ENCODE measurements around the gene CEACAM21. TPM values are rescaled to one million over a fixed set of nuclear protein-coding genes. Genes with fewer than 3 reads are reported as not detected.

The CEACAM21 gene
- total RNA-seq, 2 experiments from 2014 or later = 22.1 to 27.6 TPM

- Mint-ChIP-seq H3K36me3 (ENCODE audit: low read depth) (peaks cover 27% of the 10 kb centered on the region), H3K27me3 (no peaks in the 10 kb centered on the region), H3K4me1 (peaks cover 69% of the 10 kb centered on the region), H3K9me3 (ENCODE audit: low read depth) (no peaks in the 10 kb centered on the region), H3K27ac (peak overlapping the region; percentile 91), H3K4me3 (peak overlapping the region; percentile 49)
- ChIA-PET CTCF (interaction anchor here (0.5 to 17.8 kb wide), 6 partner anchors 9 to 1019 kb away, joined by 3 to 450 read pairs (median 4); no protein-coding TSS in a partner anchor), POLR2A (interaction anchor here (0.6 kb wide), 1 partner anchor 1875 kb away, joined by 3 read pairs; no protein-coding TSS in a partner anchor)
- intact Hi-C loops (cut with DNase I, micrococcal nuclease) = loop anchor here in 1 of 2 experiments (2.0 to 10.0 kb wide), 4 partner anchors 195 to 931 kb away; partner anchors contain the start of genes HNRNPUL1 and TGFB1
- ATAC-seq (no peak), DNase-seq (no peak)
These were observed 27.9 kb upstream of the CEACAM21 start for GRCh38 chr19:41548047-41548446.

- Mint-ChIP-seq H3K36me3 (ENCODE audit: low read depth) (peaks cover 37% of the 10 kb centered on the region), H3K27me3 (no peaks in the 10 kb centered on the region), H3K4me1 (peaks cover 69% of the 10 kb centered on the region), H3K9me3 (ENCODE audit: low read depth) (peaks cover 6% of the 10 kb centered on the region), H3K4me3 (peak overlapping the region; percentile 90), H3K27ac (peak overlapping the region; percentile 99)
- POLR2A ChIA-PET = interaction anchor here (0.6 to 1.5 kb wide), 9 partner anchors 13 to 311 kb away, joined by 3 to 11 read pairs (median 3); partner anchors contain the start of genes CEACAM21 and RPS19
- ATAC-seq (peak; percentile 76), DNase-seq (peak; percentile 89)
- CTCF ChIA-PET = interaction anchor here (0.7 to 17.8 kb wide), 6 partner anchors 10 to 1724 kb away, joined by 3 to 450 read pairs (median 5); no protein-coding TSS in a partner anchor
- intact Hi-C loops (cut with DNase I, micrococcal nuclease) = loop anchor here in 1 of 2 experiments (1.0 to 10.0 kb wide), 5 partner anchors 18 to 932 kb away; partner anchors contain the start of genes HNRNPUL1 and TGFB1
These were observed 26.8 kb upstream of the CEACAM21 start for GRCh38 chr19:41548954-41549688.

GRCh38 chr19:41549884-41550283 is 26.1 kb upstream of the CEACAM21 start:
- intact Hi-C loops (cut with DNase I, micrococcal nuclease) = loop anchor here (1.0 to 10.0 kb wide), 6 partner anchors 19 to 933 kb away; partner anchors contain the start of genes HNRNPUL1 (in 2 of the 2) and TGFB1 (in 2 of the 2)
- peak overlapping the region; percentile 90 for H3K4me3 Mint-ChIP-seq

GRCh38 chr19:41551212-41551610 is 24.8 kb upstream of the CEACAM21 start:
- POLR2A ChIA-PET = interaction anchor here (0.8 to 1.4 kb wide), 3 partner anchors 20 to 200 kb away, joined by 3 read pairs; no protein-coding TSS in a partner anchor

More at GRCh38 chr19:41549884-41550283, 26.1 kb upstream of the CEACAM21 start:
- Mint-ChIP-seq H3K9me3 (ENCODE audit: low read depth) (peaks cover 8% of the 10 kb centered on the region), H3K27me3 (no peaks in the 10 kb centered on the region), H3K27ac (peak overlapping the region; percentile 99), H3K36me3 (ENCODE audit: low read depth) (peaks cover 43% of the 10 kb centered on the region), H3K4me1 (peaks cover 68% of the 10 kb centered on the region)
- ATAC-seq (no peak), DNase-seq (no peak)
- POLR2A ChIA-PET = interaction anchor here (0.6 to 1.5 kb wide), 5 partner anchors 13 to 193 kb away, joined by 3 to 11 read pairs (median 5); partner anchors contain the start of gene CEACAM21
- CTCF ChIA-PET = interaction anchor here (0.9 to 17.8 kb wide), 4 partner anchors 13 to 287 kb away, joined by 3 to 450 read pairs (median 5); no protein-coding TSS in a partner anchor

GRCh38 chr19:41551711-41552110 is 24.3 kb upstream of the CEACAM21 start:
- POLR2A ChIA-PET = interaction anchor here (0.8 to 1.4 kb wide), 3 partner anchors 20 to 200 kb away, joined by 3 read pairs; no protein-coding TSS in a partner anchor
- Mint-ChIP-seq H3K4me1 (peaks cover 67% of the 10 kb centered on the region), H3K27me3 (no peaks in the 10 kb centered on the region), H3K9me3 (ENCODE audit: low read depth) (peaks cover 8% of the 10 kb centered on the region), H3K4me3 (peak overlapping the region; percentile 90), H3K36me3 (ENCODE audit: low read depth) (peaks cover 60% of the 10 kb centered on the region), H3K27ac (peak overlapping the region; percentile 99)
- intact Hi-C loops (cut with DNase I, micrococcal nuclease) = loop anchor here in 1 of 2 experiments (5.0 kb wide), 2 partner anchors 199 to 289 kb away; partner anchors contain the start of genes HNRNPUL1 and TGFB1
- no peak for DNase-seq
- no peak for ATAC-seq
- CTCF ChIA-PET = interaction anchor here (0.7 to 23.1 kb wide), 5 partner anchors 10 to 46 kb away, joined by 3 to 450 read pairs (median 5); no protein-coding TSS in a partner anchor

More at GRCh38 chr19:41551212-41551610, 24.8 kb upstream of the CEACAM21 start:
- Mint-ChIP-seq H3K27ac (peak overlapping the region; percentile 99), H3K4me3 (peak overlapping the region; percentile 90), H3K36me3 (ENCODE audit: low read depth) (peaks cover 56% of the 10 kb centered on the region), H3K4me1 (peaks cover 68% of the 10 kb centered on the region), H3K9me3 (ENCODE audit: low read depth) (peaks cover 8% of the 10 kb centered on the region), H3K27me3 (no peaks in the 10 kb centered on the region)
- CTCF ChIA-PET = interaction anchor here (1.4 to 23.1 kb wide), 3 partner anchors 9 to 46 kb away, joined by 4 to 450 read pairs (median 11); no protein-coding TSS in a partner anchor
- intact Hi-C loops (cut with DNase I, micrococcal nuclease) = loop anchor here in 1 of 2 experiments (5.0 kb wide), 2 partner anchors 199 to 289 kb away; partner anchors contain the start of genes HNRNPUL1 and TGFB1
- DNase-seq = peak; percentile 61
- no peak for ATAC-seq

- Mint-ChIP-seq H3K27me3 (no peaks in the 10 kb centered on the region), H3K27ac (peak overlapping the region; percentile 99), H3K4me3 (peak overlapping the region; percentile 90), H3K9me3 (ENCODE audit: low read depth) (peaks cover 8% of the 10 kb centered on the region), H3K36me3 (ENCODE audit: low read depth) (peaks cover 68% of the 10 kb centered on the region), H3K4me1 (peaks cover 67% of the 10 kb centered on the region)
- ChIA-PET CTCF (interaction anchor here (0.7 to 23.1 kb wide), 5 partner anchors 9 to 14 kb away, joined by 3 to 450 read pairs (median 5); no protein-coding TSS in a partner anchor), POLR2A (interaction anchor here (1.4 kb wide), 1 partner anchor 21 kb away, joined by 3 read pairs; no protein-coding TSS in a partner anchor)
- ATAC-seq (peak; percentile 25), DNase-seq (peak; percentile 45)
- intact Hi-C loops (cut with DNase I, micrococcal nuclease) = loop anchor here in 1 of 2 experiments (5.0 kb wide), 2 partner anchors 200 to 290 kb away; partner anchors contain the start of genes HNRNPUL1 and TGFB1
These were observed 23.4 kb upstream of the CEACAM21 start for GRCh38 chr19:41552558-41552957.

GRCh38 chr19:41553804-41554203 is 22.2 kb upstream of the CEACAM21 start:
- ChIA-PET CTCF (interaction anchor here (0.9 to 23.1 kb wide), 10 partner anchors 10 to 114 kb away, joined by 3 to 450 read pairs (median 8); partner anchors contain the start of gene DMAC2), POLR2A (interaction anchor here (0.9 to 1.4 kb wide), 2 partner anchors 8 to 10 kb away, joined by 4 read pairs; no protein-coding TSS in a partner anchor)
- Mint-ChIP-seq H3K27me3 (no peaks in the 10 kb centered on the region), H3K9me3 (ENCODE audit: low read depth) (peaks cover 8% of the 10 kb centered on the region), H3K4me1 (peaks cover 68% of the 10 kb centered on the region), H3K36me3 (ENCODE audit: low read depth) (peaks cover 73% of the 10 kb centered on the region), H3K27ac (peak overlapping the region; percentile 76), H3K4me3 (peak overlapping the region; percentile 29)
- ATAC-seq (no peak), DNase-seq (no peak)
- intact Hi-C loops (cut with DNase I, micrococcal nuclease) = loop anchor here in 1 of 2 experiments (5.0 kb wide), 2 partner anchors 202 to 292 kb away; partner anchors contain the start of genes HNRNPUL1 and TGFB1

- Mint-ChIP-seq H3K27ac (peak overlapping the region; percentile 94), H3K4me1 (peaks cover 74% of the 10 kb centered on the region), H3K27me3 (no peaks in the 10 kb centered on the region), H3K9me3 (ENCODE audit: low read depth) (peaks cover 8% of the 10 kb centered on the region), H3K4me3 (peak overlapping the region; percentile 42), H3K36me3 (ENCODE audit: low read depth) (peaks cover 76% of the 10 kb centered on the region)
- intact Hi-C loops (cut with DNase I, micrococcal nuclease) = loop anchor here in 1 of 2 experiments (1.0 to 5.0 kb wide), 4 partner anchors 8 to 293 kb away; partner anchors contain the start of genes HNRNPUL1 and TGFB1
- peak; percentile 37 for ATAC-seq
- ChIA-PET POLR2A (interaction anchor here (1.4 kb wide), 1 partner anchor 8 kb away, joined by 4 read pairs; no protein-coding TSS in a partner anchor), CTCF (interaction anchor here (0.6 to 23.1 kb wide), 11 partner anchors 9 to 1687 kb away, joined by 3 to 450 read pairs (median 7); partner anchors contain the start of gene DMAC2)
- peak; percentile 43 for DNase-seq
These were observed 21.1 kb upstream of the CEACAM21 start for GRCh38 chr19:41554907-41555306.

- POLR2A ChIA-PET = interaction anchor here (1.0 kb wide), 1 partner anchor 116 kb away, joined by 3 read pairs; the partner anchor contains the start of gene DMAC2
- peak overlapping the region; percentile 42 for H3K4me3 Mint-ChIP-seq
- ATAC-seq = no peak
These were observed 20.2 kb upstream of the CEACAM21 start for GRCh38 chr19:41555748-41556147.

More at GRCh38 chr19:41555748-41556147, 20.2 kb upstream of the CEACAM21 start:
- CTCF ChIA-PET = interaction anchor here (1.3 to 23.1 kb wide), 4 partner anchors 8 to 107 kb away, joined by 4 to 450 read pairs (median 46); no protein-coding TSS in a partner anchor
- Mint-ChIP-seq H3K4me1 (peaks cover 82% of the 10 kb centered on the region), H3K27ac (peak overlapping the region; percentile 94), H3K9me3 (ENCODE audit: low read depth) (peaks cover 8% of the 10 kb centered on the region), H3K36me3 (ENCODE audit: low read depth) (peaks cover 75% of the 10 kb centered on the region), H3K27me3 (no peaks in the 10 kb centered on the region)
- DNase-seq = peak; percentile 38
- intact Hi-C loops (cut with DNase I, micrococcal nuclease) = loop anchor here in 1 of 2 experiments (1.0 kb wide), 2 partner anchors 8 to 12 kb away; no protein-coding TSS in a partner anchor
